Thymus (tissue), 11 donors: ENCODE results near the gene CYREN. TPM values are rescaled to one million over a fixed set of nuclear protein-coding genes. Genes with fewer than 3 reads are reported as not detected.

ENCODE experiments used
- DNase-seq, 9 donors: peaks; one replicate each; pipeline ENCODE4 v3.0.0-alpha.2; 2013; ENCODE audit warnings: low spot score in 9 of 9, low read depth in 6 of 9, missing footprints in 1 of 9
- H3K27ac ChIP-seq, 2 donors: one replicate each; pipeline ENCODE4 v1.5.1; 2013; ENCODE audit warnings: control low read depth in 1 of 2, low read depth in 1 of 2, low read length in 1 of 2, mild to moderate bottlenecking in 1 of 2, moderate library complexity in 1 of 2
- H3K27me3 ChIP-seq, 2 donors: one replicate each; pipeline ENCODE4 v1.5.1; 2013; ENCODE audit warnings: low read length in 1 of 2; ENCODE audit not compliant: control insufficient read depth in 2 of 2, insufficient read depth in 1 of 2
- H3K36me3 ChIP-seq, 2 donors: one replicate each; pipeline ENCODE4 v1.5.1; 2013; ENCODE audit warnings: low read length in 1 of 2, mild to moderate bottlenecking in 1 of 2, moderate library complexity in 1 of 2; ENCODE audit not compliant: control insufficient read depth in 2 of 2, insufficient read depth in 2 of 2
- H3K4me1 ChIP-seq, 2 donors: one replicate each; pipeline ENCODE4 v1.5.1; 2013; ENCODE audit warnings: low read length in 2 of 2; ENCODE audit not compliant: control insufficient read depth in 2 of 2, insufficient read depth in 2 of 2
- H3K4me3 ChIP-seq, 2 donors: one replicate each; pipeline ENCODE4 v1.5.1; 2013; ENCODE audit warnings: low read length in 2 of 2, control low read depth in 1 of 2, mild to moderate bottlenecking in 1 of 2
- H3K9me3 ChIP-seq, 2 donors: one replicate each; pipeline ENCODE4 v1.5.1; 2013; ENCODE audit warnings: low read length in 1 of 2, mild to moderate bottlenecking in 1 of 2; ENCODE audit not compliant: control insufficient read depth in 2 of 2, insufficient read depth in 1 of 2
- WGBS: extraction: QIAGEN DNeasy Blood & Tissue Kit; methylation state at CpG from one replicate; pipeline ENCODE4 v1.1.7; 2013; 5-methylcytosine and 5-hydroxymethylcytosine counted together
- polyA plus RNA-seq: library from polyadenylated mRNA; stranded (reverse); fragments of 200-250 nt; gene quantifications from one replicate; pipeline ENCODE4 v1.2.3, GENCODE V29; 2013
- total RNA-seq: library from RNA; stranded (reverse); fragments of 120-200 nt; gene quantifications from one replicate; pipeline ENCODE4 v1.2.4, GENCODE V29; 2013
- donor health status: healthy.

CYREN gene
- total and polyA plus RNA-seq, 2 donors = 28.0 to 42.9 TPM

- Histone ChIP-seq H3K4me3 (no peak overlapping the region), H3K4me1 (no peaks in the 10 kb centered on the region), H3K27me3 (no peaks in the 10 kb centered on the region), H3K36me3 (no peaks in the 10 kb centered on the region), H3K9me3 (peaks cover 0 to 5% of the 10 kb centered on the region in 2 donors), H3K27ac (no peak overlapping the region)
- WGBS = 98% methylated on average over 1 of the region's 1 CpG
- no peak for DNase-seq
These were observed 53.4 kb downstream of the CYREN start for GRCh38 chr7:135117096-135117495.

Other genes with a start within 250 kb of the CYREN start
- gene AGBL3, start 184.2 kb downstream of the CYREN start, total RNA-seq = 1.9 TPM
- gene AGBL3, start 184.2 kb downstream of the CYREN start, polyA plus RNA-seq = 1.9 TPM
- gene TMEM140, start 22.6 kb downstream of the CYREN start, total RNA-seq = 4.3 TPM
- gene TMEM140, start 22.6 kb downstream of the CYREN start, polyA plus RNA-seq = 13.6 TPM
- 14.3 TPM for gene WDR91, start 40.8 kb upstream of the CYREN start, total RNA-seq
- gene WDR91, start 40.8 kb upstream of the CYREN start, polyA plus RNA-seq = 19.8 TPM
- gene STRA8, start 63.1 kb upstream of the CYREN start, total RNA-seq = 0.28 TPM
- 0.16 TPM for gene STRA8, start 63.1 kb upstream of the CYREN start, polyA plus RNA-seq